Measurements from ENCODE around the gene SPACA7. TPM values are rescaled to one million over a fixed set of nuclear protein-coding genes. Genes with fewer than 3 reads are reported as not detected.

SPACA7 gene
- total RNA-seq, 1 experiment from 2014 or later: not detected

DNA sequence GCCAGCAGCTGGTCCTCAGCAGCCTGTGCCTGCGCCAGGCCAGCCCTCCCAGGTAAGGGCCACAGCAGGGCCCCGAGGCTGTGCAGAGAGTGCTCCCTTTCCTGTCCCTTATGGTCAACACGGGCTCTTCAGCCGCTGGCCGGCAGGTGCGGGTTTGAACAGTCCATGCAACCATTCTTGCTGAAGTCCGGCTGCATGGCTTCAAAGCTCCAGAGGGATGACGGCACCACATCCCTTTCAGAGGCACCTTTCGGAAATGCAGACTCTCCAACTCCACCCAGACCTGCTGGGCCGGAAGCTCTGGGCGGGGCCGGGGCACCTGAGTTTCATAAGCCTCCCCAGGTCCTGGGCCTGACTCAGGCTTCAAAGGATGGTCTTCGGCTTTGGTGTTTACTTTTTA is 81.3 kb downstream of the SPACA7 start:
- DNase-seq: no peak
- no peaks in the 10 kb centered on the region for H3K9me3 ChIP-seq (ENCODE audit: control insufficient read depth, low read depth, low read length)
- H3K4ac ChIP-seq (ENCODE audit: low read depth, low read length): no peak overlapping the region
- H3K4me1 Mint-ChIP-seq: no peaks in the 10 kb centered on the region
- no peak overlapping the region for H3T11ph ChIP-seq (ENCODE audit: low read length)
- no peaks in the 10 kb centered on the region for H3K79me2 ChIP-seq (ENCODE audit: insufficient read depth, low read length)
- no peak overlapping the region for H4K8ac ChIP-seq (replicated peaks; ENCODE audit: insufficient read length, low read depth, low read length)
- no peak overlapping the region for H2AFZ ChIP-seq (ENCODE audit: low read length)
- H3K36me3 Mint-ChIP-seq (ENCODE audit: insufficient read depth in 1 of 3, low read depth in 3 of 3): peaks cover 0 to 2% (median 0%) of the 10 kb centered on the region in 3 experiments; a peak in 3 of 7 replicates
- no peak overlapping the region for H3K56ac ChIP-seq (ENCODE audit: insufficient read length, low read depth, low read length)
- no peak overlapping the region for H3K4me2 ChIP-seq (ENCODE audit: insufficient read depth, insufficient read length, low read length)
- H2BK20ac ChIP-seq (ENCODE audit: low read depth, low read length, poor library complexity, severe bottlenecking): no peak overlapping the region
- H4K5ac ChIP-seq (ENCODE audit: insufficient read length, low read depth, low read length): no peak overlapping the region
- no peak overlapping the region for H2AK5ac ChIP-seq (ENCODE audit: insufficient read length, low read length)
- H3K18ac ChIP-seq (ENCODE audit: insufficient read length, low read depth, low read length): no peak overlapping the region
- H2BK15ac ChIP-seq (ENCODE audit: low read depth, low read length): no peak overlapping the region
- no peak overlapping the region for H2BK12ac ChIP-seq (ENCODE audit: insufficient read length, low read depth, low read length)
- no peak overlapping the region for H3K27ac Mint-ChIP-seq
- H4K91ac ChIP-seq (ENCODE audit: insufficient read length, low read depth, low read length): no peak overlapping the region
- no peaks in the 10 kb centered on the region for H3K27me3 ChIP-seq (ENCODE audit: insufficient read depth, low read length)
- no peak overlapping the region for H3K9ac ChIP-seq (ENCODE audit: extremely low read depth, insufficient read length, low read length)
- peaks cover 20% of the 10 kb centered on the region for H3K27me3 Mint-ChIP-seq (ENCODE audit: low read depth)
- no peak overlapping the region for H3K4me3 Mint-ChIP-seq
- H3K14ac ChIP-seq (ENCODE audit: insufficient read depth, low read length): no peak overlapping the region
- no peak overlapping the region for H3K23ac ChIP-seq (ENCODE audit: insufficient read length, low read depth, low read length)
- H3K4me1 ChIP-seq (ENCODE audit: insufficient read depth, low read length): no peaks in the 10 kb centered on the region
- WGBS (ENCODE audit: extremely low coverage, insufficient read length, low lambda C conversion rate): no CpG with 5 or more reads among the region's 13 CpGs
- no peak overlapping the region for H3K27ac ChIP-seq (ENCODE audit: insufficient read length, low read depth, low read length)
- TF ChIP-seq, protein P1, sequence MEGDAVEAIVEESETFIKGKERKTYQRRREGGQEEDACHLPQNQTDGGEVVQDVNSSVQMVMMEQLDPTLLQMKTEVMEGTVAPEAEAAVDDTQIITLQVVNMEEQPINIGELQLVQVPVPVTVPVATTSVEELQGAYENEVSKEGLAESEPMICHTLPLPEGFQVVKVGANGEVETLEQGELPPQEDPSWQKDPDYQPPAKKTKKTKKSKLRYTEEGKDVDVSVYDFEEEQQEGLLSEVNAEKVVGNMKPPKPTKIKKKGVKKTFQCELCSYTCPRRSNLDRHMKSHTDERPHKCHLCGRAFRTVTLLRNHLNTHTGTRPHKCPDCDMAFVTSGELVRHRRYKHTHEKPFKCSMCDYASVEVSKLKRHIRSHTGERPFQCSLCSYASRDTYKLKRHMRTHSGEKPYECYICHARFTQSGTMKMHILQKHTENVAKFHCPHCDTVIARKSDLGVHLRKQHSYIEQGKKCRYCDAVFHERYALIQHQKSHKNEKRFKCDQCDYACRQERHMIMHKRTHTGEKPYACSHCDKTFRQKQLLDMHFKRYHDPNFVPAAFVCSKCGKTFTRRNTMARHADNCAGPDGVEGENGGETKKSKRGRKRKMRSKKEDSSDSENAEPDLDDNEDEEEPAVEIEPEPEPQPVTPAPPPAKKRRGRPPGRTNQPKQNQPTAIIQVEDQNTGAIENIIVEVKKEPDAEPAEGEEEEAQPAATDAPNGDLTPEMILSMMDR (conservative IDR thresholded peaks at IDR 0.05): no peak
- no peaks in the 10 kb centered on the region for H4K20me1 ChIP-seq (ENCODE audit: control insufficient read depth, insufficient read depth, insufficient read length)
- H3K79me1 ChIP-seq (ENCODE audit: insufficient read depth, low read depth, low read length, poor library complexity, severe bottlenecking): no peaks in the 10 kb centered on the region
- H2BK120ac ChIP-seq (ENCODE audit: low read depth, low read length, poor library complexity, severe bottlenecking): no peak overlapping the region
- H3K9me3 Mint-ChIP-seq: peaks cover 11 to 14% of the 10 kb centered on the region in 2 experiments; a peak in 3 of 5 replicates
- H2BK5ac ChIP-seq (ENCODE audit: insufficient read length, low read length): no peak overlapping the region
- H3K23me2 ChIP-seq (ENCODE audit: insufficient read length, low read depth, low read length, poor library complexity, severe bottlenecking): no peaks in the 10 kb centered on the region
